IPS-NIHi7 (cell line): ENCODE results near the gene ATP1B2.
"Not testable (repeated sequence)": the region's sequence is repeated elsewhere in the genome, so short reads cannot be mapped to it uniquely, and the experiment has no call there.

Source experiments
- DNase-seq: peaks from one replicate; pipeline ENCODE4 v3.0.0; 2012; ENCODE audit warnings: mixed read lengths; ENCODE audit errors: extremely low spot score

ATP1B2 gene

DNA sequence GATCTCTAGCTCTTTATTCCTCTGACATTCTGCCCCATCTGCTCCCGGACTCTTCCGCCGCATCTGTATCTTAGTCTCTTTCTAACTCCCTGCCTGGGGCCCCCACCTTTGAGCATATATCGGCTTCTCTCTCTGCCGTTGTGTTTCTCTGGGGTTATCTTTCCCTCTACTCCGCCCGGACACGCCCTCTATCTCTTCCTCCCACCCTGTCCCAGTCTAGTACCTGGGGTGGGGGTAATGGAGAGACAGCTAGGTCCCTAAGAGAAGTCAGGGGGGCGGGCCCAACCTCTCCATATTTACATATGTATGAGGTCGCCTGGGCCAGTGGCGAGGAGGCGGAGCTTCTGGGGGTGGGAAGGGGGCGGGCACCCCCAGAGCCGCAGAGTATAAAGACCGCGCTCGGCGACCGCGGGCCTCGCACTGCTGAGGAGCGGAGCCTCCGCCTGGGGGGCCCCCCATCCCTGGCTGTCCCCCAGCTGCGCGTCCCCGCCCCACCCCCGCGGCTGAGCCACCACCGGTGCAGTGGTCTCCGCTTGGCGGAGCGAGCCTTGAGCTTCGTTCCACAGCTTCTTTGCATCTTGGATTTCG, at the start of gene ATP1B2:
Gene ATP1B2, plus strand, starts transcription at position 418 of the 588 bp plus-strand sequence. CDS start 593 bp downstream, outside the sequence.
- DNase-seq = peak; percentile 95

DNA sequence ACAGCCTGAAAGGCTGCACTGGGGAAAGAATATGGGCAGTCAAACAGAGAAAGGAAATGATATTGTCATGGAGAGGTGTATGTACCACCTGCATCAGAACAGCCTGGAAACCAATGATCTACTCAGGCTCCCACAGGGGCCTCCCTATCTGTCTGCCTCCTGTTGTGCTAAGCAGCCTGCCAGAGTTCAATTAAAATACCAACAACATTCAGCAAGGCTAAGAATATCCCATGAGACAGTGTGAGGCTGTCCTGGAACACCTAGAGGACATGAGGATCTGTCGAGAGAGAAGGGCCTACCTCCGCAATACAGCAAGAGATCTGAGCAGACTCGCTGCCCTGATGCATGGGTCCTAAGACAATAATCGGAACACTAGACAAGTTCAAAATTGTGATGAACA, 44.4 kb upstream of the ATP1B2 start:
- DNase-seq = no peak

GRCh38 chr17:7610641-7611040, 40.1 kb upstream of the ATP1B2 start:
- no peak for DNase-seq

DNA sequence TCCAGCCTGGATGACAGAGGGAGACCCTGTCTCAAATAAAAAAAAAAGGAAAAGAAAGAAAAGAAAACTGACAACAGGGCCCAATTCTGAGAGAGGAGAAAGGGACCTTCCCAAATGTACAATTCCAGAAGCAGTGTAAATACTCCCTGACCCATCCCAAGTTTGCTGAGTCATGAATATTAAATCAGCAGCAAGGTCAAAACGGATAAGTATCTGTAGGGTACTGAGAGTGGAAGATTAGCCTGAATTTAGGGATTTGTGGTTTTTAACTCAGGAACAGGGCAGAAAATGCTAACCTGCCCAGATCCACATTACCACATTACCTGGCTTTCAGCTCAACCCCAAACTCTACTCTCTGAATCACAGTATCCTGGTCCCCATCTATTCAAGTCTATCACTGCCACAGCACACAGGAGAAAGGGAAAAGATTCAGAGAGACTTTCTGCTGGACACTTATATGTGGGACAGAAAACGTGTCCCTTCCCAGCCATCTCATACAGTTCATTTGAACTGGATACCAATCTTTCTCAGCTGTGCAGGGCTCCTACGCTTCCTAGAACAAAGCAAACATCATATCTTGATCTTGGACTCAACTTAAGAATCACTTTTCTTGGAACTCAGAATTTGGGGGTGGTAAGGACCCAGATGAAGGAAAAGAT, 39.0 kb upstream of the ATP1B2 start:
- DNase-seq = no peak

- DNase-seq = no peak
Observed at GRCh38 chr17:7612294-7612640, 38.5 kb upstream of the ATP1B2 start.

GRCh38 chr17:7613769-7614424, 36.8 kb upstream of the ATP1B2 start:
- DNase-seq = no peak

DNA sequence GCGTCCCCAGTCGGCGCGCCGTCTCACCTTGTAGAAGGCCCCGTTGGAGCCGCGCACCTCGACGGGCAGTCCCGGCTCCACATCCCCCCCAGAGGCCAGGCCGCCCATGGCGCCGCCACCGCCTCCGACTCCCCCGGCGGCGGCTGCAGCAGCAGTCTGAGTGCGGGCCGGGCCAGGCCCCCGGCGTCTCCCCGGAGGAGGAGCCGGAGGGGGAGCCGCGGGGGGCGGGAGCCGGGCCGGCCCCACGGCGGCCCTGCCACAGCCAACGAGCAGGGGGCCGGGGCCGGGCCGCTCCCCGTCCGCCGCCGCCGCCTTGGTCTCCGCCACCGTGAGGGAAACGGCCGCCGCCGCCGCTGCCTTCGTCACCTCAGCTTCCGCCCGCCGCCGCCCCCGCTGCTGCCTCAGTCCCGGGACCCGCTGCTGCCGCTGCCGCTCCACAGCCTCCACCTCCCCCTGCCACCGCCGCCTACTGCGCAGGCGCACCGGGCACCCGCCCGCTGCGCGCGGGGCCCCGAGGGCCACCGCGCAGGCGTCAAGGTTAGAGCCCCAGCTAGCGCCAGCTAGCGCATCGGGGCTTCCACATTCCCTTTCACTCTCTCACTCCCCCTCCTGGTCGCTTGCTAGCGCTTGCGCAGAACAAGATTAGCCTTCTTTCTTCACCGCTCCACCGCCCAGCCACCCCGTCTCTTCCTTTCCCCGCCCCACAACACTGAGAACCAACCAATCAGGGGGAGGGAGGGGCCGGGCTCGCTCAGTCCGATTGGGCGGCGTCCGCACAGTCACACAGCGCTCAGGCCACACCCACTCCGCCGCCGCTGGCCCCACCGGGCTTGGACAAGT, 36.1 kb upstream of the ATP1B2 start, which contains the start of gene FXR2:
Gene FXR2, minus strand, starts transcription at position 473 of the 840 bp plus-strand sequence. Its CDS starts 365 bp downstream, at position 108.
- peak; percentile 98 for DNase-seq

DNA sequence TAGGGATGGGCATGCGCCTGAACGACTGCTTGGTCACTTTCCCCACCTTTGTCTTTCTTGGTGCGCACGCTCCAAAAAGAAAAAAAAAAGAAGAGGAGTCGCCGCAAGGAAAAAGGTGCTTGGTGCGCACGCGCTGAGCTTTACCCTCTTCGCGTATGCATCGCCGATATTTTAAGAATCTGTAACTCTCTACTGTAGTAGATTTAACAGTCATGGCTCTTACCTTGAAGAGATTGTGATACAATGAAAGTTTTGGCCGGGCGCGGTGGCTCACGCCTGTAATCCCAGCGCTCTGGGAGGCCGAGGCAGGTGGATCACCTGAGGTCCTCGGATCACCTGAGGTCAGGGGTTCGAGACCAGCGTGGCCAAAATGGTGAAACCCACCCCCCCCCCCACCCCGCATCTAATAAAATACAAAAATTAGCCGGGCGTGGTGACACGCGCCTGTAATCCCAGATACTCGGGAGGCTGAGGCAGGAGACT, 35.4 kb upstream of the ATP1B2 start:
- DNase-seq = no peak

DNA sequence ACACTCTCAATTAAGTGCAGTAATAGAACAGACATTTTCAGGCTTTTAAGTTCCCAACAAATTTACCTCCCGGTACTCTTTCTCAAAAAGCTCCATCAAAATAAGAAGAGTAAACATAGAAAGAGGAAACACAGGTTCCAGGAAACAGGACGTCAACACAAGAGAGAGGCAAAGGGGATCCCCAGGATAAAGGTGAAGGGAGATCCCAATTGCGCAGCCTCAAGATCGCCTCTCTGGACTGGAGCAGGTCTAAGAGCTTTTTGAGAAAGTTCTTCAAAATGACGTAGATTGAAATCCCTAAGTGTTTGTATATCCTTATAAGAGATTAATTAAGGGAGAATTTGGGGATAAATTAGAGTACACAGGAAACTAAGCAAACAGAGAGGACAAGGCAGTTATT, 32.1 kb upstream of the ATP1B2 start:
- DNase-seq = no peak

DNA sequence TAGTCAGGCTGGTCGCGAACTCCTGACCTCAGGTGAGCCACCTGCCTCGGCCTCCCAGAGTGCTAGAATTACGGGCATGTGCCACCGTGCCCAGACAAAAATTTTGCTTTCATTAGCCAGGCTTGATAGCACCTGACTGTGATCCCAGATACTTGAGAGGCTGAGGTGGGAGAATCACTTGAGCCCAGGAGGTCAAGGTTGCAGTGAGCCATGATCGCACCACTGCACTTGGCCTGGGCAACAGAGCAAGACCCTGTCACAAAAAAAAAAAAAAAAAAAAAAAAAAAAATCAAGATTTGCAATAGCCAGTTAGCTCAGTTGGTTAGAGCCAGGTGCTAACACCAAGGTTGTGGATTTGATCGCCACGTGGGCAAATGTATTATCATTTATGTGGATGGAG, 29.9 kb upstream of the ATP1B2 start:
- no peak for DNase-seq

- no peak for DNase-seq
Observed at GRCh38 chr17:7623661-7624060, 27.1 kb upstream of the ATP1B2 start.

- DNase-seq = not testable (repeated sequence)
Observed at GRCh38 chr17:7625749-7626148, 25.0 kb upstream of the ATP1B2 start.

- no peak for DNase-seq
Observed at GRCh38 chr17:7626307-7626706, 24.4 kb upstream of the ATP1B2 start.

- no peak for DNase-seq
Observed at GRCh38 chr17:7626956-7627249, 23.8 kb upstream of the ATP1B2 start.

GRCh38 chr17:7627250-7628121, 23.2 kb upstream of the ATP1B2 start, which contains the start of gene SAT2:
SAT2 (minus strand) TSS chr17:7627821; CDS start chr17:7627635, 186 bp downstream.
- peak; percentile 98 for DNase-seq

DNA sequence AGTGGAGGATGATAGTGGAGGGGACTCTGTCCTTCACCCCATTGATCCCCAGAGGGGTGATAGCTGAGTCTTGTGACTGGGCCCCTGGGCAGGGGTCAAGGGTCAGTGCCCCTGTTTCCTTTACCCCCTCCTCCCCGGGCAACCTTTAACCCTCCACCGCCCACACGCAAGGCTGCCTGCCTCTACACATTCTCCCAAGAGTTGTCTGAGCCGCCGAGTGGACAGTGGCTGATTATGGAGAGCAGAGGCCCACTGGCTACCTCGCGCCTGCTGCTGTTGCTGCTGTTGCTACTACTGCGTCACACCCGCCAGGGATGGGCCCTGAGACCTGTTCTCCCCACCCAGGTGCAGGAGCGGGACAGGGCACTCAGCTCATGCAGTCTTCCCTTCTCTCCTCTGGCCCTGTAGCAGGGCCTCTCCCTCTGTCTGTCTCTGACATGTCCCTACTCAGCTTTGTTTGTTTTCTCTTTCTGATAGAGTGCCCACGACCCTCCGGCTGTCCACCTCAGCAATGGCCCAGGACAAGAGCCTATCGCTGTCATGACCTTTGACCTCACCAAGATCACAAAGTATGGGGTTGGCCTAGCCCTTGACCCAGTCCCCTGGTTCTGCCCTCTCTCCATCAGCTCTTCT, 20.7 kb upstream of the ATP1B2 start, which contains the start of gene SHBG:
Gene SHBG, plus strand, starts transcription at position 197 of the 633 bp plus-strand sequence. Its CDS starts 38 bp downstream, at position 235.
- DNase-seq = no peak

DNA sequence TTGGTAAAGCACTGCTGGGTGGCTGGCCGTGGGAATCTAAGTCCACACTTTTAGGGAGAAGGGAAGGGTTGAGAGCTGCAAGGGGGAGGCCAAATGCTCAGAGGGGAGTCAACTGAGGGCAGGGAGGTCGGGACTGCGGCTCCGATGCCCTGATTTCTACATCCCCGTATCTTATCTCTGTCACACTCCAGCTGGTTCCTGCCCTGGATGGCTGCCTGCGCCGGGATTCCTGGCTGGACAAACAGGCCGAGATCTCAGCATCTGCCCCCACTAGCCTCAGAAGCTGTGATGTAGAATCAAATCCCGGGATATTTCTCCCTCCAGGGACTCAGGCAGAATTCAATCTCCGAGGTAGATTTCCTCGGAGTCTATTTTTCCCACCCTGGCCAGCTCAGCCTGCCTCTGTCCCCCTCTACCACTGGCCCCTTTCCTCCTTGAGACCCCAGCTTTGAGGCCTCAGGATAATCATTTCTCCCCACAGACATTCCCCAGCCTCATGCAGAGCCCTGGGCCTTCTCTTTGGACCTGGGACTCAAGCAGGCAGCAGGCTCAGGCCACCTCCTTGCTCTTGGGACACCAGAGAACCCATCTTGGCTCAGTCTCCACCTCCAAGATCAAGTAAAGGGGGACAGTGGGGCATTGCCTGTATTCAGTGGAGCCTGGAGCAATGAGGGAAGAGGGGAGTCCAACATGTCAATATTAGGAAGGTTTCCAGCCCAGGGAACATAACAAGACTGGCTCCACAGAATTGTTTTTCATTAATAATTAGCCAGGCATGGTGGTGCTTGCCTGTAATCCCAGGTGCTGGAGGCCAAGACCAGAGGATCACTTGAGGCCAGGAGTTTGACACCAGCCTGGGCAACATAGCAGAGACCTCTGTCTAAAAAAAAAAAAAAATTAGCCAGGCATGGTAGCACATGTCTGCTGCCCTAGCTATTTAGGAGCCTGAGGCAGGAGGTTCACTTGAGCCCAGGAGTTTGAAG, 19.0 kb upstream of the ATP1B2 start:
- DNase-seq = no peak

- peak; percentile 76 for DNase-seq
Observed at GRCh38 chr17:7632492-7632894, 18.2 kb upstream of the ATP1B2 start.

DNA sequence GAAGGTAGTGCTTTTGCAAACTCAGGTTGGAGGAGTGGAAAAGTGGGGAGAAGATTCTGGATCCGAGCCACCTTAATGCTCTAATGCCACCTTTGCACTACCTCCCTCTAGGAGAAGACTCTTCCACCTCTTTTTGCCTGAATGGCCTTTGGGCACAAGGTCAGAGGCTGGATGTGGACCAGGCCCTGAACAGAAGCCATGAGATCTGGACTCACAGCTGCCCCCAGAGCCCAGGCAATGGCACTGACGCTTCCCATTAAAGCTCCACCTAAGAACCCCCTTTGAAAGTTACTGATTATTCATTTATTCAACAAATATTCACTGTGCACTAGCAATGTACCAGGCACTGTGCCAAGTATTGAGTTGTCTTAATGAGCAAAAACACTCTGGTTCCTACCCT, 17.6 kb upstream of the ATP1B2 start:
- DNase-seq = no peak
